Activated T-cell treated with anti-CD3 and anti-CD28 coated beads for 24 hours (primary cell): ENCODE results near the gene SMG5.
"Not testable (repeated sequence)": the region's sequence is repeated elsewhere in the genome, so short reads cannot be mapped to it uniquely, and the experiment has no call there.

Experiments
- DNase-seq: peaks from one replicate; pipeline ENCODE4 v3.0.0-alpha.2; 2020; ENCODE audit warnings: low read depth

SMG5 gene

GRCh38 chr1:156242738-156243137, 39.9 kb downstream of the SMG5 start:
- no peak for DNase-seq

GRCh38 chr1:156241926-156242325, 40.7 kb downstream of the SMG5 start, which contains the start of gene BGLAP:
TSS of gene BGLAP (plus strand) at chr1:156242184. CDS start at chr1:156242232, 48 bp downstream.
- no peak for DNase-seq

- DNase-seq = no peak
These were observed 41.3 kb downstream of the SMG5 start for GRCh38 chr1:156241311-156241811.

GRCh38 chr1:156238248-156238647, 44.4 kb downstream of the SMG5 start:
- DNase-seq = no peak

- DNase-seq = no peak
These were observed 46.5 kb downstream of the SMG5 start for GRCh38 chr1:156236164-156236563.

- DNase-seq = no peak
These were observed 49.0 kb downstream of the SMG5 start for GRCh38 chr1:156233426-156234127.

- no peak for DNase-seq
These were observed 50.3 kb downstream of the SMG5 start for GRCh38 chr1:156232201-156232894.

- DNase-seq = no peak
These were observed 52.2 kb downstream of the SMG5 start for GRCh38 chr1:156230473-156230837.

GRCh38 chr1:156229809-156230472, 52.7 kb downstream of the SMG5 start:
- no peak for DNase-seq

GRCh38 chr1:156228501-156228900, 54.1 kb downstream of the SMG5 start:
- no peak for DNase-seq

- DNase-seq = no peak
These were observed 55.8 kb downstream of the SMG5 start for GRCh38 chr1:156226782-156227181.

GRCh38 chr1:156226116-156226538, 56.5 kb downstream of the SMG5 start:
- no peak for DNase-seq

- DNase-seq = no peak
These were observed 57.0 kb downstream of the SMG5 start for GRCh38 chr1:156225677-156226014.

- DNase-seq = no peak
These were observed 60.5 kb downstream of the SMG5 start for GRCh38 chr1:156221986-156222692.

GRCh38 chr1:156220226-156220625, 62.4 kb downstream of the SMG5 start:
- no peak for DNase-seq

GRCh38 chr1:156217871-156218270, 64.8 kb downstream of the SMG5 start:
- DNase-seq = no peak

- not testable (repeated sequence) for DNase-seq
These were observed 66.1 kb downstream of the SMG5 start for GRCh38 chr1:156216361-156217086.

GRCh38 chr1:156214024-156214748, 68.4 kb downstream of the SMG5 start:
- DNase-seq = no peak

GRCh38 chr1:156213644-156213966, 69.0 kb downstream of the SMG5 start:
- no peak for DNase-seq

GRCh38 chr1:156212833-156213643, 69.6 kb downstream of the SMG5 start, which contains the start of gene PMF1:
TSS of gene PMF1 (plus strand) at chr1:156213007. CDS start at chr1:156213016, 9 bp downstream.
- peak; percentile 93 for DNase-seq
